Stimulated activated CD4-positive, alpha-beta T cell treated with anti-CD3 and anti-CD28 coated beads, Interleukin-12 subunit alpha, Interleukin-12 subunit beta, amount 100 ng/mL, for 48 hours (primary cell): Measurements from ENCODE around the gene SH3RF2.
"Not testable (repeated sequence)": the region's sequence is repeated elsewhere in the genome, so short reads cannot be mapped to it uniquely, and the experiment has no call there.

Experiments
- DNase-seq, 3 donors: peaks; one replicate each; pipeline ENCODE4 v3.0.0-alpha.2; 2020; ENCODE audit warnings: low read depth in 2 of 3, low spot score in 1 of 3

Gene SH3RF2

DNA sequence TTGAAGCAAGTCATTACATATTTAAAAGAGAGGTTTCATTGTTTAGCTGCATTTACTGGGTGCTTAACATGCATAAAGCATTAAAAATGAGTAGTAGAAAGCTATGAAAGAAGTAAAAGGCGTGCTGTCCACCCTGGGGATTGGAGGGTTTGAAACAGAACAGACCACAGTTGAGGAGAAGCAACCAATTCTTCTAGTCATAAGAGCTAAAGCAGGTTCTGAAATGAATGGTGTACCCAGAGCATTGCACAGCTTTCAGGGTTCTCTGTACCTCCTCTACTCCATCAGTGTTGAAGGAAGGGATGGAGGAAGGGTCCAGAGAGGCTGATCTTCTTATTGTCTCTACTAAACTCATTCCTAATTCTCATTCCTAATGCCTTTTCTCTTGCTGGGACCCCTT is 68.9 kb downstream of the SH3RF2 start:
- DNase-seq: no peak

DNA sequence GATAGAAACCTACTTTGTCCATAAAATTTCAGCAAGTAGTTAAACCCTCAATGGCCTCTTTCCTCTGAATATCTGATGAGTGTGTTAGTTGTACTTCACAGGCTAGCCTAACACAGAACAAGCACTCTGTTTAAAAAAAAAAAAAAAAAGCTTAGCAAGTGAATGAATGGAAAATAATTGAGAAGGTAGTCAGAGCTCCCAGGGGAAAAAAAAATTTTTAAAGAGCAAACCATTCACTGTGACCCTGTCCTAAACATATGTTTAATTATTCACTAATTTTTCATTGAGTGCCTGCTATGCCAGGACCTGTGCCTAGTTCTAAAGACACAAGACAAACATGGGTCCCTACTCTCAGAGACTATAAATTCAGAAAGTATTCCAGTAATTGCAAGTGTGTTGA is 69.3 kb downstream of the SH3RF2 start:
- no peak for DNase-seq

DNA sequence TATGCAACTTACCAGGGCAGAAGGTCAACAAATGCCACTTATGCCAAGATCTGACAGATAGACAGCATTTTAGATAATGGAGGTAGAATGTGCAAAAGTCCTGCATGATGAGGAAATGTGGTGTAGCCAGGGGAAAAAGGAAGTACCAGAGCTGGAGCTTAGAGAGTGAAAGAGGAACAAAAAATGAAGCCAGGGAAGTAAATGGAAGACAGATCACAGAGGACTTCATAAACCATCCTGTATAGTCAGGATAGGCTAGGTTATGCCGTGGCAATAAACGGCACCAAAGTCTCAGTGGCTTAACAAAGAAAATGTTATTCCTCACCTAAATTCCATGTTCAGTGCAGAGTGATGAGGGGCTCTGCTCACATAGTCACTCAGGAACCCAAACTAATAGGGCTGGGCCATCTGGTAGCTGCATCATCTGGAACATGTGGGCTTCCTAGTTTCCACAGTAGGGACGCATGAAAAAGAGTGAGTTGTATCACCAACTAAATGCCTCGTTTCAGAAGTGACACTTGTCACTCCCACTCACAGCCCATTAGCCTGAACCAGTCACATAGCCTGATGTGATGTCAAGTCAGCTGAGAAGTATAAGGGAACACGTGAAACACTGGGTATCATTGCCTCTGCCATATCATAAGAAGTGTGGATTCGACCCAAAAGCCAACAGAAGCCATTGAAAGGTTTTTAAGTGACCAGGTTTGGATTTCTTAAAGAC is 70.3 kb downstream of the SH3RF2 start:
- no peak for DNase-seq

DNA sequence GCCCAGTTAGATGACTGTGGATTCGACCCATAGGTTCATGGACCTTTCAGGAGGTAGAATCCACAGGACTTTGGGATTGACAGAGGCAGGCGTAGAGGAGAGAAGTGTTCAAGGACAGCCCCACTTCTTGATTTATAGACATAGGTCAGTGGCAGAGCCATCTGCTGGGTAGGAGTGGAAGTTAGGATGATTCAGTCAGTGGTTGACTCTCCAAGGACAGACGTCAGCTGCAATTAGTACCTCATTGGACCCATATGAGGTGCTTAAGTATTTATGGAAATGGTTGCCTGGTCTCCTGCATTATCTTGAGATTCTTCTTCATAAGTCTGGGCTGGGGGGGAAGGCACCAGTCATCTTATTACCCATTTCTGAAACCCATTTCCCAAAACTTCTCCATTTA is 70.9 kb downstream of the SH3RF2 start:
- no peak for DNase-seq

DNA sequence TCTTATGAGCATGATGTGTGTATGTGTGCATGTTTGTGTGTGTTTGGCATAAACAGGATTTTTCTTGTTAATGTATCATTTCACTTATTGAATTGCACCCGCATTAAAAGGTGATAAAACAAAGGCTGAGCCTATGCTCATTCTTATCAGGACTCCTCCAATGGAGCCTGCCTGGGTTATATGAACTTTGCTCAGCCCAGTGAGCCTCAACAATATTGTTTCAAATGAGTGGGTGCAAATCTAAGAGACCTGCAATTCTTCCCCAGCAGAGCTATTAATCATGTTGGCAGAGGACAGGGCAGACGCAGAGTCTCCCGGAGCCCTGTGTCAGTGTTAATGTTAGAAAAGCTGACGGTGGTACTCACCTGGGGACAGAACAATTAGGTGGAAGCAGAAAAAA is 71.6 kb downstream of the SH3RF2 start:
- DNase-seq: no peak

DNA sequence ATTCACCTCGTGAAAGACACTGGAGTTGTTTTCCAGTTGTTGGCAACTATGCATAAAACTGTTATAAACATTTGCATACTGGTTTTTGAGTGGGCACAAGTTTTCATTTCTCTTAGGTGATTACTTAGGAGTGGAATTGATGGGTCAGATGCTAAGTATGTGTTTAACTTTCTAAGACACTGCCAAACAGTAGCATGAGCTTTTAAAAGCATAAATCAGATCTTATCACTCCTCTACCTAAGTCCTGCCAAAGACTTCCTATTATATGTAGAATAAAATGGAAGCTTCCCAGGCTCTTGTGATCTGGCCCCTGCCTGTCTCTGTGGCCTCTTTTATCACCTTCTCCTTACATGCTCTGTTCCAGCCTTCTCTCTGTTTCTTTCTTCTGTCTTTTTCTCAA is 72.6 kb downstream of the SH3RF2 start:
- no peak for DNase-seq

DNA sequence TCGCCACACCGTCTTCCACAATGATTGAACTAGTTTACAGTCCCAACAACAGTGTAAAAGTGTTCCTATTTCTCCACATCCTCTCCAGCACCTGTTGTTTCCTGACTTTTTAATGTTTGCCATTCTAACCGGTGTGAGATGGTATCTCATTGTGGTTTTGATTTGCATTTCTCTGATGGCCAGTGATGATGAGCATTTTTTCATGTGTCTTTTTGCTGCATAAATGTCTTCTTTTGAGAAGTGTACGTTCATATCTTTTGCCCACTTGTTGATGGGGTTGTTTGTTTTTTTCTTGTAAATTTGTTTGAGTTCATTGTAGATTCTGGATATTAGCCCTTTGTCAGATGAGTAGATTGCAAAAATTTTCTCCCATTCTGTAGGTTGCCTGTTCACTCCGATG is 74.1 kb downstream of the SH3RF2 start:
- not testable (repeated sequence) for DNase-seq

DNA sequence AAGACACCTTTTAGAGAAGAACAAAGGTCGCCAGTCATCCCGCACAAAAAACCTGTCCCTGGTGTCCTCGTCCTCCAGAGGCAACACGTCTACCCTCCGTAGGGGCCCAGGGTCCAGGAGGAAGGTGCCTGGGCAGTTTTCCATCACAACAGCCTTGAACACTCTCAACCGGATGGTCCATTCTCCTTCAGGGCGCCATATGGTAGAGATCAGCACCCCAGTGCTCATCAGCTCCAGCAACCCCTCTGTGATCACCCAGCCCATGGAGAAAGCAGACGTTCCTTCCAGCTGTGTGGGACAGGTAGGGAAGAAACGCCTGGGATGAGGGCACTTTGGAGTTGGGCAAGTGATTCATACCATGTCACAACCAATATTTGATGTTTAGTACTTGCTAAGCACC is 77.4 kb downstream of the SH3RF2 start:
- no peak for DNase-seq

DNA sequence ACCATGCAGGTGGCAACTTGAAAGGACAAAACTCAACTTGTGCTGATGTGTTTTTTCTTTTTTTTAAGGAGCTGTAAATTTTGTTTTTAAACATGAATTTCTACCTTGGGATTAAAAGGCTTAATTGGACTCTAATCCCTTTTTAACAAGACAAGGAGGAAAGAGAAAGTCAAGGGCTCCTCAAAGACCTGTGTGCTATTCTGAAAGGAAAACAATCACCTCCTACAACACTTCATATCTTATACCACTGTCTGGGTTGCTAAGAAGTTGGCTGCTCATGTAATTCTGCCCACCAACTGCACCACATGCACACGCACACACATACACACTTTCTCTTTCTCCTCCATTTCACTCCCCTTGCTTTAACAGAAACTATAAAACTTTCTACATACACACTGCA is 78.6 kb downstream of the SH3RF2 start:
- no peak for DNase-seq

DNA sequence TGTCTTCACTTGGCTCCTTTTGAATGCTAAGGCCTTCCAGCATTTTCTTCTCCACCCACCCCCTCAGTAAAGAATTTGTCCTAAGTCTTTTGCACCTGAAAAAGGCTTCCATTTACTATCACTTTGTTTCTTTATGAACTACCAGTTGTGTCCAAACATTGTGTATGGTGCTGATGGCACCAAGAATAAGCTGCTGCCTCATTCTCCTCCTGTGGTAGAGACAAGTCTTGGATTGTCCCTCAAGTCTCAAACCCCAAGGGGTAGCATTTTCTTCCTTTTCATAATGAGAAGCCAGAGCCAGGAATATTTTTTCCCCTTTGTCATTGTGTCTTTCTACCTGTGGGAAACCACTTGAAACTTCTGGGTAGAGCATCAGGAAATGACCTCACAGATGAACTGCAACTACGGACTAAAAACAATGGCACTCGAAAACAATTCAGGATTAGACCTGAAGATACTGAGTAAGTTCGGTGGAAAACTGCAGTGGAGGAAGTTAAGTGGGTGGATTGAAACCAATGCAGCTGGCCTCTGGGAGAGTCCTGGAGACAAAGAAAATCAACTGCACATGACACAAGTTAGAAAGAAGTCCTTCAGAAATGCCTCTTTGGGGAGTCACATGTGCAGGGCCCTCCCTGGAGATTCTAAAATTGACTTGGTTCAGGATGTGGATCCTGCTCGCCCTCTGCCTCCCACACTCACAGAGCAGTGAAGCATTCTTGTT is 80.5 kb downstream of the SH3RF2 start:
- no peak for DNase-seq

DNA sequence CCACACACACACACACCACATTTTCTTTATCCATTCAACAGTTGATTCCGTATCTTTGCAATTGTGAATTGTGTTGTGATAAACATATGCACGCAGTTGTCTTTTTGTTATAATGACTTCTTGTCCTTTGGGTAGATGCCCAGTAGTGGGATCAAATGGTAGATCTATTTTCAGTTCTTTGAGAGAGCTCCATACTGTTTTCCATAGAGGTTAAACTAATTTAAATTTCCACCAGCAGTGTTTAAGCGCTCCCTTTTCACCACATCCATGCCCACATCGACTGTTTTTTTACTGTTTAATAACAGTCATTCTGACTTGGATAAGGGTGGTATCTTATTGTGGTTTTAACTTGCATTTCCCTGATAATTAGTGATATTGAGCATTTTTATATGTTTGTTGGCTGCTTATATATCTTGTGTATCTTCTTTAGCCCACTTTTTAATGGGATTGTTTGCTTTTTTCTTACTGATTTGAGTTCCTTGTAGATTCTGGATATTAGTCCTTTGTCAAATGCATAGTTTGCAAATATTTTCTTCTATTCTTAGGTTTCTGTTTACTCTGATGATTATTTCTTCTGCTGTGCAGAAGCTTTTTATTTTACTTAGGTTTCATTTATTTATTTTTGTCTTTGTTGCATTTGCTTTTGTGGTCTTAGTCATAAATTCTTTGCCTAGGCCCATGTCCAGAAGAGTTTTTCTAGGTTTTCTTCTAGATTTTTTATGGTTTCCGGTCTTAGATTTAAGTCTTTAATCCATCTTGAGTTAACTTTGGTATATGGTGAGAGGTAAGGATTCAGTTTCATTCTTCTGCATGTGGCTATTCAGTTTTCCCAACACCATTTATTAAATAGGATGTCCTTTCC is 82.4 kb downstream of the SH3RF2 start:
- DNase-seq: no peak

DNA sequence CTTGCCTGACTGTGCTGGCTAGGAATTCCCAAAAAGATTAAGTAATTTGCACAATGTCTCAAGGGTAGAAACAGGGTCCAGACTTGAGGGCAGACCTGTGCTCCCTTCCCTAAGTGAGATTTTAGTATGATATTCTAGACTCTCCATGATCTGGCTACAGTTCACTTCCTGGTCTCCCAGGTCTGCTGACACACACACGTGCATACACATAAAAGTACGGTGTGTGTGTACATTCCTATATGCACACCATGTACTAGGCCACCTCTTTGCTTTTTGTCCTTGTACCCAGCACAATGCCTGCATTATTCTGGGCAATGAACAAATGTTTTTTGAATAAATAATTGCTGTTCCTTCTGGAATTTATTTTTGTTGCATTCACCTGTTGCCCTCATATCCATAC is 83.7 kb downstream of the SH3RF2 start:
- no peak for DNase-seq

DNA sequence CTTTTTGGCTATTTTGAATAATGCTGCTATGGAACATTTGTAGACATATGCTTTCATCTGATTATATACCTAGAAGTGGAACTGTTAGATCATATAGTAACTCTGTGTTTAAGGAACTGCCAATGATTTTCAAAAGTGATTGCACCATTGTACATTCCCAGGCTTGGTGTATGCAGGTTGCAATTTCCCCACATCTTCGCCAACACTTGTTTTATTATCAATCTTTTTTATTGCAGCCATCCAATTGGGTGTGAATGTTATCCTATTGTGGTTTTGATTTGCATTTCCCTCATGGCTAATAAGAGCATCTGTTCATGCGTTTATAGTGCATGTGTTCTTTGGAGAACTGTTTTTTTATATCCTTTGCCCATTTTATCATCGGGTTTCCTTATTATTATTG is 87.7 kb downstream of the SH3RF2 start:
- no peak for DNase-seq

DNA sequence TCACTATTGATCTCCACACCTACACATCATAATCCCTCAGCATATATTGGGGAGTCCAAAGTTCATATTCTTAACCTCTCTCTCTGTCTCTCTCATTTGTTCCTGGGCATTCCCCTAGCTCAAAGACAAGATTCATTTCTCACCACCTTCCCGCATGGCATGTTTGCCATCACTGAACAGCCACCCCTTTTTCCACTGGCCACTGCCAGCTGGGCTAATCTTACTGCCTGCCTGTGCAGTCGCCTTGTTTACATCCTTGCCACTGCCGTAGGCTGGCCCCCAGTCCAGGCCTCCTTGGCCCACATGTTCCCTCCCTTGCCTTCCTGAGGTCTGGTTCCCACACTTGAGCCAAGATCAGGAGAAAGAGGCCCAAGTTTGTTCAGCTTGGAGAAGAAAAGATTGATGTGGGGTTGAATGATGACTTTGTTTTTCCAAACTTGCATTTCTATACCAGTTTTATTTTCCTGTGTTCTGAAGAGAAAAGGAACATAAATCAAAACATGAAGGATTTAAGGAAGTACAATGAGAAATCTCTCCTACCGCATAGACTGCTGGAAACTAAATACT is 88.8 kb downstream of the SH3RF2 start:
- no peak for DNase-seq

DNA sequence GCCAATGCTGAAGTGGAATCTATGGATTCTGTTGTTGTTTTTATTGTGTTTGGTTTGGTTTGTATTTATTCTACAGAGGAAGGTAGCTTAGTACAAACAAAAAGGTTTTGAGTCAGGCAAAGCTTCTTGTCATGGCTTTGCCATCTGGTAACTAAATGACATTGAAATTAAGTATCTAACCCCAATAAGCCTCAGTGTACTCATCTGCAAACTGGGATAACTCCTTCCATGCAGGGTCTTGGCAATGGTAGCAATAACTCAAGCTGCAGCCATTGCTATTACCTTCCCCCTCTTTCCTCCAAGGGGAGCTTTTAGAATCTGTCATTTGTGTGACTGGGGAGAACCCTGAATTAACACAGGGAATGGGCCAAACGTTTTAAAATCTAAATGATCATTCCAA is 89.3 kb downstream of the SH3RF2 start:
- DNase-seq: no peak

DNA sequence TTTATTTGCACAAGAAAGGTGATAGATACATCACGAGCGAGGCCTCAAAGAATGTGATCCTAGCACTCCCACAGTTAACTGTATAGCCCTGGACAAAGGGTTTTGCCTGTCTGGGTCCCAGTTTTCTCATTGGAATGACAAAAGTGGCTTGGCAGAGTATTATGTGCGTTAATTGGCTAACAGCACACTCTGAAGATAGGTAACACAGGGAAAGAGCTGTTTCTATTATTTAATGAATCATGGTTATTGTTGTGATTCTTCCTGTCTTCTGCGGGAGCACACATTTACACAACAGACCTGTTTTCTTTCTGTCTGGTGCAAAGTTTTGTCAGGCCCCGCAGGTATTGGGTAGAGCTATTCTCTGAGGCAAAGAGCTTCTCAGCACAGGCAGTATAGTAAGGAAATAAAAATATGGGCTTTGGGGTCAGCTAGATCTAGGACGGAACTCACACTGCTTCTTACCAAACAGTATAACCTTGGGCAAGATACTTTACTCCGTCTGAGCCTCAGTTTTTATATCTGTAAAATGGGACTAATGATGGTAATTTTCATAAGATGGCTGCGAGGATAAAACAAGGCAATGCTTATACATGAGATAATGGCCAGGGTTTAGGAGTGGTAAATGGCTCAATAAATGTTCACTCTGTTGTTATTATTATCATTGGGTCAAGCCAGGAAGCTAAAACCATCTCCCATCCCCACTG is 90.1 kb downstream of the SH3RF2 start:
- no peak for DNase-seq

DNA sequence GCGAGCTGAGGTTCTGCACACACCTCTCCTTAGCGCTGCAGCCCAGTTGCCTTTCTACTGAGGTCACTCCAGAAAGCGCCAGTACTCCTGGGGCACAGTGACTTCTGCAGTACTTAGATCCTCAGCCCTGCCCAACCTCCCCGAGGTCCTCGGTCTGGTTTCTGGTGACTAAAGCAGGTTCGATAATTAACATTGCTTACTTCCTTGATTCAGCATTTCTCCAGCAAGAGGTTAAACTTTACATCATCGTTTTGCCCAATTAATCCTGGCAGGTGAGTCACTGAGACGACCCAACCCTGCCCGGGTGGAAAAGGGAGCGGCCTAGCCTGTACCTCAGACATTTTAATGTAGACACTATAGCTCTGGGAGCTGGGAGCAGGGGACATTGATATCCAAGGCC is 91.4 kb downstream of the SH3RF2 start:
- no peak for DNase-seq

DNA sequence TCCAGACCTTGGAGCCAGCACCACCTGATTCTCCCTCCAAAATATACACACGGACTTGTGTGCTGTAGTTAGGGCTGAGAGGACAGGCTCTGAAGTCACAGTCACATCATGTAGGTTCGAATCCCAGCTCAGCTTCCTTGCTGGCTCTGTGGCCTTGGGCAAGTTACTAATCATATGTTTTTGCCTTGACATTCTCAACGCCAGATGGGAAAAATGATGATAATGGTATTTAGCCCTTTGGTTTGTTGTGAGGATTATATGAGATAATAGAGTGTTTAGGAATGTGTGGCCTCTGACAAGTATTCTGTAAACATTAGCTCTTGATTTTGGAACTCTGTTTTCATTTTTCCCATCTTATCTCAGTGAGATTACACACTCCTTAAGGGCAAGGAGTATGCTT is 96.5 kb downstream of the SH3RF2 start:
- DNase-seq: no peak

DNA sequence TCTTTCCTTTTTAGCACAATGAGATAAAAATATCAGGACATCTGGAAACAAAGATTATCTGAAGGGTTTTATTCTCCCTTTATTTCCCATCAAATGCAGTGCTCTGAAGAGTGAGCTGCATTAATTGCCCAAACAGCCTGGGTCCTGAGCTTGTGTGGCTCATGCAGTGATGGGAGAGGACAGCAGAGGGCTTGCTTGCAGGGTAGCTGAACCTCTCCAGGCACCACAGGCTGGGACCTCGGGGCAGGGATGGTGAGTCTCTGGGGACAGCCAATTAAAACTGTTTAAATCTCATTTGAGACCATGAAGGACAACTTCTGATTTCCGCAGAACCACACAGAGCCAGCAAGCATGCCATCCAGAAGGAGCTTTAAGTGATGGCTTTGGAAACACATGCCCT is 97.7 kb downstream of the SH3RF2 start:
- no peak for DNase-seq

DNA sequence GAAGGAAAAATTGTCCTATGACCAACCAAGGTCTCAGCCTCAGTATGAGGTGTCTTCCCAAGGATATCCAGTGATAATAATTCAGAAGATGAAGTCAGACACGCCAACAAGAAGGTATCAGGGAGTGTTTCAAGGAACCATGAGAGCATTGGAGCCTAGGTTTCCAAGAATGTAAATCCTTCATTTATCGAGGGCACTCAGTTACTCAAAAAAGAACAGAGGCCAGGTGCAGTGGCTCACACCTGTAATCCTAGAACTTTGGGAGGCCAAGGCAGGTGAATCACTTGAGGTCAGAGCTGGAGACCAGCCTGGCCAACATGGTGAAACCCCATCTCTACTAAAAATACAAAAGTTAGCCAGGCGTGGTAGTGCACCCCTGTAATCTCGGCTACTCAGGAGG is 98.2 kb downstream of the SH3RF2 start:
- no peak for DNase-seq

DNA sequence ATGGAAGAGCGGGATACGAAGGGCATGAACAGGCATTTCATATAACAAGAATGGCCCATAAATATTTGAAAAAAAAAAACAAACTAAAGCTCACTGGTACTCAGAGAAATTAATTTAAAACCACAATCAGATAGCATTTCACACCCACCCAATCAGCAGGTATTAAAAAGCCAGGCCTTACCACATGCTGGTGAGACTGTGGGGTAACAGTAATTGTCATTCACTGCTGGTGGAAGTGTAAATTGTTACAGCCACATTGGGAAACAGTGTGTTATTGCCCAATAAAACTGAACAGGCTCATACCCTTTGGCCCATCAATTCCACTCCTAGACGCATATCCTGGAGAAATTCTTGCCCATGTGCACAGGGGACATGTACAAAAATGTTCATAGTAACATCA is 103.0 kb downstream of the SH3RF2 start:
- no peak for DNase-seq
